Lung (tissue), 12 donors: Measurements from ENCODE around the gene TLE2. TPM values are rescaled to one million over a fixed set of nuclear protein-coding genes. Genes with fewer than 3 reads are reported as not detected.

Experiments
- ATAC-seq: fragments of 200-7000 bp; cut with Tn5 transposase; one replicate; pipeline ENCODE4 v1.9.1; 2020; ENCODE audit warnings: moderate number of reproducible peaks; ENCODE audit not compliant: insufficient read depth, low FRiP score
- DNase-seq, 3 donors: peaks; one replicate each; pipeline ENCODE4 v3.0.0-alpha.2; 2013 to 2017
- H3K27ac ChIP-seq, 2 donors: one replicate each; pipeline ENCODE4 v1.5.1; 2013; ENCODE audit warnings: mild to moderate bottlenecking in 2 of 2, moderate library complexity in 2 of 2, control low read depth in 1 of 2, inconsistent platforms in 1 of 2, low read depth in 1 of 2, low read length in 1 of 2
- H3K27me3 ChIP-seq, 3 donors: one replicate each; pipeline ENCODE4 v1.5.1; 2013; ENCODE audit warnings: low read length in 2 of 3; ENCODE audit not compliant: control insufficient read depth in 3 of 3, insufficient read depth in 3 of 3
- H3K36me3 ChIP-seq, 4 donors: one replicate each; pipeline ENCODE4 v1.5.1; 2013; ENCODE audit warnings: low read length in 4 of 4, mild to moderate bottlenecking in 1 of 4, moderate library complexity in 1 of 4; ENCODE audit not compliant: control insufficient read depth in 4 of 4, insufficient read depth in 4 of 4
- H3K4me1 ChIP-seq, 5 donors: one replicate each; pipeline ENCODE4 v1.5.1; 2013; ENCODE audit warnings: low read length in 5 of 5, mild to moderate bottlenecking in 2 of 5, moderate library complexity in 1 of 5; ENCODE audit not compliant: control insufficient read depth in 5 of 5, insufficient read depth in 5 of 5
- H3K4me3 ChIP-seq: one replicate; pipeline ENCODE4 v1.5.1; 2013; ENCODE audit warnings: mild to moderate bottlenecking, control low read depth, moderate library complexity
- H3K9ac ChIP-seq, 2 donors: one replicate each; pipeline ENCODE4 v1.5.1; 2013; ENCODE audit warnings: low read length in 2 of 2, control low read depth in 1 of 2; ENCODE audit not compliant: insufficient read depth in 1 of 2
- H3K9me3 ChIP-seq, 4 donors: one replicate each; pipeline ENCODE4 v1.5.1; 2013; ENCODE audit warnings: low read length in 3 of 4, mild to moderate bottlenecking in 1 of 4, moderate library complexity in 1 of 4; ENCODE audit not compliant: control insufficient read depth in 4 of 4, insufficient read depth in 3 of 4
- WGBS, 2 donors: extraction: QIAGEN DNeasy Blood & Tissue Kit; methylation state at CpG; one replicate each; pipeline ENCODE4 v1.1.7; 2013; 5-methylcytosine and 5-hydroxymethylcytosine counted together
- polyA plus RNA-seq, 2 donors: library from polyadenylated mRNA; stranded (reverse); fragments of 200-250 nt; gene quantifications; one replicate each; pipeline ENCODE4 v1.2.1, GENCODE V29; 2013
- total RNA-seq, 2 donors: library from RNA; depleted of rRNA in 1 of 2; stranded (reverse); fragments of >200 nt in 1 of 2; gene quantifications; one replicate each; pipeline ENCODE4 v1.2.1, GENCODE V29; 2014 to 2021
- TF ChIP-seq, protein P1 (sequence below): IDR thresholded peaks from 2 replicates; pipeline ENCODE4 v1.5.1; 2012; ENCODE audit warnings: mild to moderate bottlenecking; ENCODE audit errors: control extremely low read depth, extremely low read depth
- donor health status: control.
- donor health status: control.
- donor health status: Bipolar disorder and iron deficiency.
- donor health status: healthy.
- donor health status: DM: yes; HTN: yes; CAD: no.

Gene TLE2
- total and polyA plus RNA-seq, 4 donors = 30.8 to 47.1 (median 39.2) TPM

GRCh38 chr19:3003046-3003445 lies 26.0 kb downstream of the TLE2 start:
- 88 to 93% methylated on average over 7 of the region's 7 CpGs for WGBS, 2 donors
- ATAC-seq = no peak
- no peak overlapping the region for H3K9ac ChIP-seq

DNA sequence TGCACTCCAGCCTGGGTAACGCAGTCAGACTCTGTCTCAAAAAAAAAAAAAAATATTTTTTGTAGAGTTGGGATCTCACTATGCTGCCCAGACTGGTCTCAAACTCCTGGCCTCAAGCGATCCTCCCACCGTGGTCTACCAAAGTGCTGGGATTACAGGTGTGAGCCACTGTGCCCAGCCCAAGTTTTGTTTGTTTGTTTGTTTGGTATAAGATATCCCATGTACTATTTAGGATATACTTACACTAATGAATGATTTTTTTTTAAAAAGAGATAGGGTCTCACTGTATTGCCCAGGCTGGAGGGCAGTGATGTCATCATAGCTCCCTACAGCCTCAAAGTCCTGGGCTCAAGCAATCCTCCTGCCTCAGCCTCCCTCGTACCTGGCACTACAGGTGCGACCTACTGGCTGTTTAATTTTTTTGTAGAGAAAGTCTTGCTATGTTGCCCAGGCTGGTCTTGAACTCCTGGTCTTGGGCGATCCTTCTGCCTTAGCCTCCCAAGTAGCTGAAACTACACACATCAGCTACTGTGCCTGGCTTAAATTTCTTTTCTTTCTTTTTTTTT lies 27.8 kb downstream of the TLE2 start:
- Histone ChIP-seq H3K36me3 (peaks cover 0 to 45% (median 25%) of the 10 kb centered on the region in 4 donors), H3K4me3 (no peak overlapping the region), H3K9ac (no peak overlapping the region), H3K27me3 (no peaks in the 10 kb centered on the region), H3K9me3 (no peaks in the 10 kb centered on the region), H3K27ac (no peak overlapping the region), H3K4me1 (no peaks in the 10 kb centered on the region)
- ATAC-seq (no peak), DNase-seq (no peak)
- TF ChIP-seq, protein P1, sequence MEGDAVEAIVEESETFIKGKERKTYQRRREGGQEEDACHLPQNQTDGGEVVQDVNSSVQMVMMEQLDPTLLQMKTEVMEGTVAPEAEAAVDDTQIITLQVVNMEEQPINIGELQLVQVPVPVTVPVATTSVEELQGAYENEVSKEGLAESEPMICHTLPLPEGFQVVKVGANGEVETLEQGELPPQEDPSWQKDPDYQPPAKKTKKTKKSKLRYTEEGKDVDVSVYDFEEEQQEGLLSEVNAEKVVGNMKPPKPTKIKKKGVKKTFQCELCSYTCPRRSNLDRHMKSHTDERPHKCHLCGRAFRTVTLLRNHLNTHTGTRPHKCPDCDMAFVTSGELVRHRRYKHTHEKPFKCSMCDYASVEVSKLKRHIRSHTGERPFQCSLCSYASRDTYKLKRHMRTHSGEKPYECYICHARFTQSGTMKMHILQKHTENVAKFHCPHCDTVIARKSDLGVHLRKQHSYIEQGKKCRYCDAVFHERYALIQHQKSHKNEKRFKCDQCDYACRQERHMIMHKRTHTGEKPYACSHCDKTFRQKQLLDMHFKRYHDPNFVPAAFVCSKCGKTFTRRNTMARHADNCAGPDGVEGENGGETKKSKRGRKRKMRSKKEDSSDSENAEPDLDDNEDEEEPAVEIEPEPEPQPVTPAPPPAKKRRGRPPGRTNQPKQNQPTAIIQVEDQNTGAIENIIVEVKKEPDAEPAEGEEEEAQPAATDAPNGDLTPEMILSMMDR = no peak
- WGBS, 2 donors = 95 to 96% methylated on average over 6 of the region's 6 CpGs

More at GRCh38 chr19:3003046-3003445, 26.0 kb downstream of the TLE2 start:
- H3K36me3 ChIP-seq = peaks cover 0 to 41% (median 25%) of the 10 kb centered on the region in 4 donors
- no peaks in the 10 kb centered on the region for H3K27me3 ChIP-seq
- TF ChIP-seq, protein P1 = no peak
- no peak overlapping the region for H3K4me3 ChIP-seq
- H3K4me1 ChIP-seq = no peaks in the 10 kb centered on the region
- no peak for DNase-seq
- H3K27ac ChIP-seq = no peak overlapping the region
- no peaks in the 10 kb centered on the region for H3K9me3 ChIP-seq

DNA sequence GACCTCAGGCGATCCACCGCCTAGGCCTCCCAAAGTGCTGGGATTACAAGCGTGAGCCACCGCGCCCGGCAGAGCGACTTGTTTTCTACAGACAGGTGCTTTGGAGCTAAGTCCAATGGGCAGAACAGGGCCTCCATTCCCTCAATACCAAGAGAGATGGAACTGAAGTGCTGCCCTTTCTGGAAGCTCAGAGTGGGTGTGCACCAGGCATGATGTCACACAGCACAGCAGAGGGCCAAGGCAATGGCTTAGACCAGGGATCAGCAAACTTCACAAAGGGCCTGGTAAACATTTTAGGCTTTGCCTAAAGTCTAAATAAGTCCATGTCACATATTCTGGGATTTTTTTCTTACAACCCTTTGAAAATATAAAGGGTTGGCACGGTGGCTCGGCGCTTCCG lies 30.4 kb downstream of the TLE2 start:
- H3K9ac ChIP-seq = no peak overlapping the region
- H3K27me3 ChIP-seq = no peaks in the 10 kb centered on the region
- TF ChIP-seq, protein P1 = no peak
- H3K36me3 ChIP-seq = peaks cover 0 to 25% (median 14%) of the 10 kb centered on the region in 4 donors
- no peak for ATAC-seq
- no peak for DNase-seq
- H3K4me3 ChIP-seq = no peak overlapping the region
- no peaks in the 10 kb centered on the region for H3K4me1 ChIP-seq
- 98% methylated on average over 11 of the region's 11 CpGs for whole genome bisulfite sequencing, 2 donors
- H3K27ac ChIP-seq = no peak overlapping the region
- no peaks in the 10 kb centered on the region for H3K9me3 ChIP-seq

GRCh38 chr19:2997720-2998119 lies 31.4 kb downstream of the TLE2 start:
- Histone ChIP-seq H3K27me3 (no peaks in the 10 kb centered on the region), H3K4me3 (no peak overlapping the region), H3K27ac (no peak overlapping the region), H3K36me3 (peaks cover 0 to 21% (median 13%) of the 10 kb centered on the region in 4 donors), H3K4me1 (no peaks in the 10 kb centered on the region), H3K9ac (no peak overlapping the region), H3K9me3 (no peaks in the 10 kb centered on the region)
- ATAC-seq (no peak), DNase-seq (no peak)
- TF ChIP-seq, protein P1 = no peak
- WGBS, 2 donors = 83 to 88% methylated on average over 13 of the region's 13 CpGs
